Measurements from ENCODE around the gene RPLP2. TPM values are rescaled to one million over a fixed set of nuclear protein-coding genes. Genes with fewer than 3 reads are reported as not detected.
A peak's percentile ranks its signal among the peaks of the same experiment; 100 is the strongest.

Gene RPLP2
- total RNA-seq, 1 experiment from 2014 or later = 2,582 TPM

GRCh38 chr11:812390-812789 lies 2.6 kb downstream of the RPLP2 start (continued):
- no peak for TF ChIP-seq IRF1 (CRISPR knock-in tag; IDR thresholded peaks at IDR 0.05)
- TF ChIP-seq SMAD3 (CRISPR knock-in tag; IDR thresholded peaks at IDR 0.05; ENCODE audit: borderline replicate concordance) = no peak
- TF ChIP-seq E2F1 (CRISPR knock-in tag; IDR thresholded peaks at IDR 0.05) = no peak
- TF ChIP-seq GABPB1 (CRISPR knock-in tag; IDR thresholded peaks at IDR 0.05) = no peak
- TF ChIP-seq ZNF263 (CRISPR knock-in tag; IDR thresholded peaks at IDR 0.05; ENCODE audit: low read depth) = no peak

- DNase-seq (ENCODE audit: low spot score) = no peak
- ATAC-seq = no peak
- POLR2A ChIA-PET = no interaction called here
- no peak overlapping the region for H3K27ac Mint-ChIP-seq
- H3K4me3 Mint-ChIP-seq = no peak overlapping the region
- no peaks in the 10 kb centered on the region for H3K9me3 Mint-ChIP-seq
- peaks cover 28% of the 10 kb centered on the region for H3K4me1 Mint-ChIP-seq
- H3K36me3 Mint-ChIP-seq = peaks cover 28% of the 10 kb centered on the region
- no peaks in the 10 kb centered on the region for H3K27me3 Mint-ChIP-seq (ENCODE audit: low read depth)
- CTCF ChIA-PET = interaction anchor here (0.5 kb wide), 1 partner anchor 68 kb away, joined by 3 read pairs; no protein-coding TSS in a partner anchor
- TF ChIP-seq ZNF317 (CRISPR knock-in tag; IDR thresholded peaks at IDR 0.05; ENCODE audit: borderline replicate concordance, low read depth) = no peak
- TF ChIP-seq E2F5 (CRISPR knock-in tag; IDR thresholded peaks at IDR 0.05) = no peak
- TF ChIP-seq PRRX2 (CRISPR knock-in tag; IDR thresholded peaks at IDR 0.05) = peak; percentile 9; the same call in 1 of the 2 replicates
- no peak for TF ChIP-seq ZNF423 (CRISPR knock-in tag; IDR thresholded peaks at IDR 0.05)
- peak; percentile 96 for TF ChIP-seq ZNF121 (CRISPR knock-in tag; IDR thresholded peaks at IDR 0.05)
- no peak; the same call in 1 of the 2 replicates for TF ChIP-seq ZNF532 (CRISPR knock-in tag; IDR thresholded peaks at IDR 0.05; ENCODE audit: borderline replicate concordance)
- no peak for TF ChIP-seq PRDM15 (CRISPR knock-in tag; IDR thresholded peaks at IDR 0.05)
- TF ChIP-seq ELF4 (CRISPR knock-in tag; IDR thresholded peaks at IDR 0.05; ENCODE audit: low read depth) = no peak
- TF ChIP-seq ARID4B (CRISPR knock-in tag; IDR thresholded peaks at IDR 0.05; ENCODE audit: borderline replicate concordance) = 0 out of 2 replicates have a peak, but pooled peaks have one; percentile 12
- no peak for TF ChIP-seq ETV6 (CRISPR knock-in tag; IDR thresholded peaks at IDR 0.05)
- 0 out of 2 replicates have a peak, but pooled peaks have one; percentile 36 for TF ChIP-seq ZNF425 (CRISPR knock-in tag; conservative IDR thresholded peaks at IDR 0.05)
- no peak for TF ChIP-seq PREB (CRISPR knock-in tag; IDR thresholded peaks at IDR 0.05; ENCODE audit: borderline replicate concordance)
Observed at GRCh38 chr11:813072-813455, 3.3 kb downstream of the RPLP2 start.
